CD4-positive, alpha-beta T cell treated with Interleukin-15 for 1 hour (primary cell): ENCODE measurements around the gene NPSR1.
"Not testable (repeated sequence)": the region's sequence is repeated elsewhere in the genome, so short reads cannot be mapped to it uniquely, and the experiment has no call there.

ENCODE experiments used
- DNase-seq: peaks from one replicate; pipeline ENCODE4 v3.0.0-alpha.2; 2020

The NPSR1 gene, protein sequence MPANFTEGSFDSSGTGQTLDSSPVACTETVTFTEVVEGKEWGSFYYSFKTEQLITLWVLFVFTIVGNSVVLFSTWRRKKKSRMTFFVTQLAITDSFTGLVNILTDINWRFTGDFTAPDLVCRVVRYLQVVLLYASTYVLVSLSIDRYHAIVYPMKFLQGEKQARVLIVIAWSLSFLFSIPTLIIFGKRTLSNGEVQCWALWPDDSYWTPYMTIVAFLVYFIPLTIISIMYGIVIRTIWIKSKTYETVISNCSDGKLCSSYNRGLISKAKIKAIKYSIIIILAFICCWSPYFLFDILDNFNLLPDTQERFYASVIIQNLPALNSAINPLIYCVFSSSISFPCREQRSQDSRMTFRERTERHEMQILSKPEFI

DNA sequence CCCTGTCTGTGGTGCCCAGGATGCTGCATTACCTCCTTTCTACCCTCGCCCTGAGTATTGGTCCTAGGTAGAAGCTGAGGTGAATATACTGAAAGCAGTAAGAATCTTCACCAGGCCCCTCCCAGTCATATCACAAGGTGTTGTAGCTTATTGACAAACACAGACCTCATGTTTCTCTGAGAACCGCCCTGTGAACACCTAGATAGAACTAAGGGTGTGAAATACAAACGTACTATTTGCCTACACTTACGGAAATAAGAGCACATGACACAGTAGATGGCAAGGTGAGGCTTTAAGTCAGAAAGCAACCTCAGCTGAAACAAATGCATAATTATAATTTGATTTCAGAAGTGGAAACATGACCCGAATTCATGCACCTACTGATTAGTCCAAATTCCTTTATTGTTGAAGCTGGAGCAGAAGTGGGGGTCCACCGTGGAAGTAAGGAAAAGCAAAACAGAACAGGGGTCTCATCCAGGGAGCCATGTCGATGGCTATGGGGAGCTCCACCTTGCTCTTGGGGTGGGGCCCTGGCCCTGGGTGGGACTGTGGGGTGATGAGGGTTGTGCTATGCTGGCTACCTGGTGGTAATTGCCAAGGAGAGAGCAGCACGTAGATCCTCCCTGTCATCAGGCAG lies at the start of gene NPSR1:
TSS of gene NPSR1 (plus strand) at position 587 of the 637 bp plus-strand sequence. CDS start 195 bp downstream, outside the sequence.
- DNase-seq: no peak

- no peak for DNase-seq
Measured at GRCh38 chr7:34612661-34613060, 45.4 kb upstream of the NPSR1 start.

DNA sequence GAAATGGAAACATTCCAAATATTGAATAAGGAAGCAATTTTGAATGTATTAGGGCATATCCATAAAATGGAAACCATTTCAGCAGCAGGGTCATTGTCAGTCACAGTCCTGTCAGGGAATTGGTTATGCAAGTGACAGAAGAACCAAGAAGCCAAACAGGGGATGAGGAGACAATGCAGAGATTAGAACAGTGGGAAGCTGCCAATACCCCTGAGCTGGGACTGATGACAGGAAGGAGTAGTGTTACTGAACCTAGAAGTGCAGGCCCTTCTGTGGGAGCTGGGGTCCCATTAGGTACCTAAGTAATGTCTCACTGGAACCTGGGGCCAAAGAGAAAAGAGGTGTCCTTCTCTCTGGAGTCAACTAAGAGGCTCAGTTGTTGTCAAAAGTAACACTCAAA lies 37.6 kb upstream of the NPSR1 start:
- no peak for DNase-seq

DNA sequence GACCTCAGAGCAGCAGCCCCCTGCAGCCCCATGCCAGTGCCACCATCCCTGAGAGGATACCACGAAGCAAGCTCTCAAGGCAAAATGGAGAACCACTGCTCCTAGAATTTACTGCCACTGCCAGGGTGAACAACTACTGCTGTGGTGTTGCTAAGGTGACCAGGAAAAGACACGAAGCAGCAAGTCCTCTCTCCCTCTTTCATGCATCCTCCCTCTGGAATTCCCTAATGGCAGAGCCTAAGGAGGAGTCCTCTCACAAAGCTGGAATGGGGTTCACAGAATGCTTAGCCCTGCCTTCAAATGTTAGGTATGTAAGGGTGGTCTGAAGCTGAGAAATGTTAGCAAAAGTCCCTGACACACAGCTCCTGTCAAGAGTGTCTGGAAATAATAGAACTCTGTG lies 35.8 kb upstream of the NPSR1 start:
- DNase-seq: no peak

DNA sequence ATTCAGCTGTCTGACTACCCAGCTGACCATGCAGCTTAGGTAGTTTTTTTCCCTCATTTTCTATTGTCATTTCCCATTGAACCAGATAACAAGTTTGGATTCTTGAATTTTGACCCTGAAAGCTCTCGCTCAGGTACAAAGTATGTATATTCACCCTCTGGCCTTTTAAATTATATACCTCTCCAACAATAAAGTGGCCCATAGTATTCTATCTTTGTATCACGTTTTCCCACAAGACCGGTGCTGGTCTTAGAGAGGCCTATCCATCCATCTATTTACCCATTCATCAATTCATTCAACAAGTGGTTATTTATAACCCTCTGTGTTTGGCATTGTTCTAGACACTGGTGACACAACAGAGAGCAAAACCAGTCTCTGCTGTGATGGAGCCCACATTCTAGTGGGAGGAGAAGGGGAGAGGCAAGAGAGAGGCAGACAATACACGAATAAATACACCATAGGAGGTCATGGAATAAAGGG lies 35.2 kb upstream of the NPSR1 start:
- DNase-seq: no peak

DNA sequence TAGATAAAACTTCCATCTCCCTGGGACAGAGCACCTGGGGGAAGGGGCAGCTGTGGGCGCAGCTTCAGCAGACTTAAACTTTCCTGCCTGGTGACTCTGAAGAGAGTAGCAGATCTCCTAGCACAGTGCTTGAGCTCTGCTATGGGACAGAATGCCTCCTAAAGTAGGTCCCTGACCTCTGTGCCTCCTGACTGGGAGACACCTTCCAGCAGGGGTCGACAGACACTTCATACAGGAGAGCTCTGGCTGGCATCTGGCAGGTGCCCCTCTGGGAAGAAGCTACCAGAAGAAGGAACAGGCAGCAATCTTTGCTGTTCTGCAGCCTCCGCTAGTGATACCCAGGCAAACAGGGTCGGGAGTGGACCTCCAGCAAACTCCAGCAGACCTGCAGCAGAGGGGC lies 29.4 kb upstream of the NPSR1 start:
- not testable (repeated sequence) for DNase-seq

- no peak for DNase-seq
Measured at GRCh38 chr7:34652809-34653208, 5.2 kb upstream of the NPSR1 start.

- DNase-seq: no peak
Measured at GRCh38 chr7:34653787-34654186, 4.2 kb upstream of the NPSR1 start.

DNA sequence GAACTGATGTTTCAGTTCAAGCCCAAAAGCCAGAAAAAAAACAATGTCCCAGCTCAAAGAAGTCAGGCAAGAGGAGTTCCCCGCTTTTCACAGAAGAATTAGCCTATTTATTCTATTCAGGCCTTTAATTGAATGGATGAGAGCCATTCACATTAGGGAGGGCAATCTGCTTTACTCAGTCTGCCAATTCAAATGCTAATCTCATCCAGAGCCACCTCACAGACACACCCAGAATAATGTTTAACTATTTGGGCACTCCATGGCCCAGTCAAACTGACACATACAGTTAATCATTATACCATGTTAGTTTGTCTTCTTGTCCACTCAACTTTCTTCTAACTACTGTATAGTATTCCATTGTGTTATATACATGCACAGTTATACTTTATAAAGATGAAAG lies 2.6 kb upstream of the NPSR1 start:
- DNase-seq: no peak

- DNase-seq: no peak
Measured at GRCh38 chr7:34656041-34656440, 2.0 kb upstream of the NPSR1 start.

- DNase-seq: no peak
Measured at GRCh38 chr7:34659472-34660075, 1.6 kb downstream of the NPSR1 start.

DNA sequence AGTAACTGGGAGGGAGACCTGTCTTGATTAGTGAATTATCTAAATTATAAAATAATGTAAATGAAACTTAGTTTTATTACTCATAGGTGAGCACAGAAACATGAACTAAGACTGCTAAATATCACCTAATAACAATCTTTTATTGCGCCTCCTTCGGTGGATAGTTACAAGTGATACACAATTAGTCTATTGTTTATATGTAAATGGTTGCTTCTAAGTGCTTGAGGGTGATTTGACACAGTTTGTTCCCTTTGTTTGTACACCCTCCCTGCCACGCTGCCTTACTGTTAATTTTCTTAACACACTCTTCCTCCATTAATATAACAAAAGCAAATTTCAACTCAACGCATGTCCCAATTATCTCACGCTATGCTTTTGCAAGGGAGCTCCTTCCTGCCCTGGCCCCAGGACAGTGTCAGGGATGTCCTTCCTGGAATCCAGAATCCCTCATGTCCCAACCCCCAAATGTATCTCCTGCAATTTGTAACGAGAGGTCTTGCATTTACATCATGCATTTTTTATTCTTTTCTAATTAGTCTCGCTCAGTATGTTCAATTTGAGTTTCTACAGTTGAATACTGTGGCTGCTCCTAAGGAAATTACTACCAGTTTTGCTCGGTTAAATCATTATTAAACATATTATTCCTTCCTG lies 4.2 kb downstream of the NPSR1 start:
- no peak for DNase-seq

GRCh38 chr7:34664755-34665154 lies 6.7 kb downstream of the NPSR1 start:
- DNase-seq: no peak

DNA sequence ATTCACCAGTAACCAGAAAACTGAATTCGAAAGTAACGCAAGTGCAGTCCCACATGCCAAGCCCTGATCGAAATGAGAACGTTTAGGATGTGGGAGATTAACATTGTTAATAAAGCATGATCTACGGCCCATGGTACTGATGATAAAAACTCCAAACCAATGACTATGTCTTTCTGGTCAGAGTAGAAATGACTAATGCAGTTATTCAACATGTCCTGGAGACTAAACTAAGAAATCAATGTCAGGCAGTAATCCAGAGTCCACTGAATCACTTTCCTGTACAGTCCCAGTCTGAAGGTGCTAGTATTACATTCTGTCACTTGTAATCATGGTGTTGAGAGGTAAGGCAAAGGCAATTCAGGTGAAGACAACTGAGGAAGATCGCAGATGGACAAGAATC lies 14.4 kb downstream of the NPSR1 start:
- DNase-seq: no peak

DNA sequence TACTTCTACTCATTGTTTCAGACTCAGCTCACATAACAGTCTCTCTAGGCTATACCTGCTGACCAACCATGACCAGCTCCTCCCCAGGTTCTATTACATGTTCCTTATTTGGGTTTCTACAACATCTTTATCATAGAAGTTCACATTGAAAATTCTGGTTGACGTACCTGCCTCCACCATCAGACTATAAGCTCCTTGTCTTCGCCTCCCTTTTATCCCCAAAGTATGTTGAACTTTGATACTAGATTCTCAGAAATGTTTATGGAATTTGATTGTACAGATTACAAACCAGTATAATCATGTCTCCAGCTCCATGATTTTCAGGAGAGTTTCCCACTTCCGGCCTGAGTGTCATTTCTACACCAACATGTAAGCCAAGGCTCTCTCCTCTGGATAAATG lies 15.0 kb downstream of the NPSR1 start:
- DNase-seq: no peak

DNA sequence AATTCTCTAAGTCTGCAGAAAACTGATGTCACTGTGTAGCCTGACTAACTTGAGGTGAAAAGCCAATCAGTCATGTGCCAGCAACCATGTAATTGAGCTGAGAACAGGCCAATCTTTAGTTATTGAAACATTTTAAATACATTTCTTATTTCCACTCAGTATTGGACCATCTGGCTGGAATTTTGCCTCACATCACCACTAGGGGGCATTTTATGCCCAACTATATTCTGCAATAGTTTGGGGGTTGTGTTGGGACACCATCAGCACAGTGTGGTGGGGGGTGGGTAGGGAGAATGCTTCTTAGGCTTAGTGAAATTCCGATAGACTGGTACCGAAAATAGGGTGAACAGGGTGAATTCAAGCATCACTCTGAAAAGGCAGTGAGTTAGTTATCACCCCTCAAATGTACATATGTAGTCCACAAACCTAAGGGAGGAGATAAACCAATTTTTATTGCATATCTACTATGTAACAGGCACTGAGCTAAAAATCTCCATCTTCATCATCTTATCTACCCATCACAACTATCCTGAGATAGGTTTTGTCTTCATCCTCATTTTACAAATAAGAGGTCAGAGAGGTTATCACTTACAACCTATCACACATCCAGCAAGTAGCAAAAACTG lies 17.8 kb downstream of the NPSR1 start:
- DNase-seq: no peak

GRCh38 chr7:34677491-34677890 lies 19.5 kb downstream of the NPSR1 start:
- DNase-seq: no peak

DNA sequence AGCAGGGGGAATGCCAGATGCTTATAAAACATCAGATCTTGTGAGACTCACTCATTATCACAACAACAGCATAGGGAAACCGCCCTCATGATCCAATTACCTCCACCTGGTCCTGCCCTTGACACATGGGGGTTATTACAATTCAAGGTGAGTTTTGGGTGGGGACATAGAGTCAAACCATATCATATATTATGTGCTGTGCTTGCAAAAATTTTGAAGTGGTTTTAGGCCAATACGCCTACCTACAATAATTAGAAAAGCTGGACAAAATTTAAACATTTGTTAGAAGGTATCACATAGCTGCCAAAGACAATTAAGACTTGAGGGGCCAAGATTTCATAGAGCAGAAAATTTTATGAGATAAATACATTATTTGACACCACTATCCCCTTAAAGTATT lies 29.5 kb downstream of the NPSR1 start:
- DNase-seq: no peak

DNA sequence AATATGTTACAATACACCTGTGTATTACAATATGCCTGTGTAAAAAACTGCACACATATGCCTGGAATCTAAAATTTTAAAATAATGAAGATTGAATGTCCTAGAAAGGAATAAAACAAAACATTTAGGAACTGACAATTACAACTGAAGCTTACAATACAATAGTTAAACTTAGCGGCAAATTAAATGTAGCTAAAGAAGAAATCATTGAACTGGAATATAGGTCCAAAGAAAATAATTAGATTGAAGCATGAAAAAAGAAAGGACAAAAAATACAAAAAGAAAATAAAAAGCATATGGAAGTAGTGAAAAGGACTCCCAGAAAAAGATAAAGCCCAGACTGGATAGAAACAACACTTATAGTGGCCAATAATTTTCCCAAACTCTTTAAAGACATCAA lies 38.4 kb downstream of the NPSR1 start:
- no peak for DNase-seq

- DNase-seq: no peak
Measured at GRCh38 chr7:34709771-34710170, 51.8 kb downstream of the NPSR1 start.

- DNase-seq: no peak
Measured at GRCh38 chr7:34718867-34719266, 60.8 kb downstream of the NPSR1 start.

- no peak for DNase-seq
Measured at GRCh38 chr7:34719636-34720035, 61.6 kb downstream of the NPSR1 start.

DNA sequence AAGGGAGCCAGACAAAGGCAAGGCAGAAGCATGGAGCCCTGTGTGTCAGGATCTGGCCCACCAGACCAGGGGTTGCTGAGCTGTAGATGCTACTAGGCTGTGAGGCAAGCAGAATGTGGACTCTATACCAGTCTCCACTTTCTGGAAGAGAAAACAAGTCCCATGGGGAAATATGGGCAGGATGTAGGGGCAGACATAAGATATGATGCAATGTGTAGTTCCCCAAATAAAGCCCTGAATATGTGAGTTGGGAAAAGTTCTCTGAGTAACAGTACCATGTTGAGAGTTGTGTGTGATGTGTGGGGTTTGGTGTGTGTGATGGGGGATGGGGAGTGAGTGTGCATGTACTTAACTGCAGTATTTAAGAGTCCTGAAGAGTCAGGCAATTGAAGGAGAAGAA lies 62.3 kb downstream of the NPSR1 start:
- DNase-seq: no peak
